Skin of body (tissue), 2 donors: ENCODE measurements around the gene GALNT11. TPM values are rescaled to one million over a fixed set of nuclear protein-coding genes. Genes with fewer than 3 reads are reported as not detected.
"Not testable (repeated sequence)": the region's sequence is repeated elsewhere in the genome, so short reads cannot be mapped to it uniquely, and the experiment has no call there.

ENCODE experiments used
- DNase-seq: peaks from one replicate; lab custom pipeline; 2025; lab: John Stamatoyannopoulos, UW
- total RNA-seq: library from RNA; depleted of rRNA; stranded (reverse); fragments of >200 nt; gene quantifications from one replicate; pipeline ENCODE4 v1.2.3, GENCODE V29; 2014

GALNT11 gene
- total RNA-seq, 1 donor from 2014 or later, result 43.7 TPM

DNA sequence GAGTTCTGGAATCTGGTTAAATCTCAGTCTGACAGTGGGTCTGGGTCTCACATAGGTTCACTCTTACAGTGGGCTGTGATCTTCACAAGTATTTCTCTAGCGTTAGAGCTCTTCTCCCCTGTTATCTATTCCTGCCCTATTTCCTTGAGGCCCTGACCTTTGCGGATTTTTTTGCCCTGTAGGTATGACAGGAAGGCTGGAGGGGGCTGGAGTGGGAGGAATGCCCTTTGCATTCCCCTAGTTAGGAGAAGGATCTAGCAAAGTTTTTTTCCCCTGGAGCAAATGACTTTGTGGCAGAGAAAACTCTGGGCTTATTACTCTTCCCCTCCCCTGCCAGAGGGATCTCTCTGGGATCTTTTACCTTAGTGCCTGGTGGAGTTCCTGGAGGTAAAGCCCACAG lies 49.2 kb downstream of the GALNT11 start:
- DNase-seq, result no peak

DNA sequence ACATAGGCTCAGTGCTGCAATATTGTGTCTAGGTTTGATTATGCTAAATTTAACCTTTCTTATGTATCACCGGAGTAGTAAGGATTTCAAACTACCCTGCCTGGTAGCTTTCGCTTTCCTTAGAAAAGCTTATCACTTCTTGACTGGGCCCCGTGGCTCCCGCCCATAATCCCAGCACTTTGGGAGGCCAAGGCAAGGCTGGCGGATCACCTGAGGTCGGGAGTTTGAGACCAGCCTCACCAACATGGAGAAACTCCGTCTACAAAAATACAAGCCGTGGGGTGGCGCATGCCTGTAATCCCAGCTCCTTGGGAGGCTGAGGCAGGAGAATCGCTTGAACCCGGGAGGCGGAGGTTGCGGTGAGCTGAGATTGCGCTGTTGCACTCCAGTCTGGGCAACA lies 49.9 kb downstream of the GALNT11 start:
- DNase-seq, result not testable (repeated sequence)

DNA sequence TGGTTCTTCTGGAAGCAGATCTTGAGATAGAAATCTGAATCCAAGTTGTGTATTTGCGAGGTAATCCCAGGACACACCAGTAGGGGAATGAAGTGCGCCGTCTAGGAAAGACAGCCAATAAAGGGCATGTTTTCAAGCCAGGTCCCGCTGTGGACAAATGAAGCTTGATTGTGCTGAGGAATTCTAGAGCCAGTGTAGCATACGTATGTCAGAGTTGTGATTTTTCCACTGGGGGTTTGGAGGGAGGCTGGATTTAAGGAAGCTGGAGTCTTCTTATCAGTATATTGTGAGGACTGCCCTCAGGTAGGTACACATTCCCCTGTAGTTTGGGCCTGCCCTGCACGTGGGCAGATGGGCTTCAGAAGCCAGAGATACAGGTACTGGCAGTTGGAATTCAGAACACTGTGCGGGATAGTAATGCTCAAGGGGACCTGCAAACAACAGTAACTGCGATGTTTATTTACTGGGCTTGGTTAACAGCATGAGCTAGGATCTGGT lies 50.9 kb downstream of the GALNT11 start:
- DNase-seq, result no peak

DNA sequence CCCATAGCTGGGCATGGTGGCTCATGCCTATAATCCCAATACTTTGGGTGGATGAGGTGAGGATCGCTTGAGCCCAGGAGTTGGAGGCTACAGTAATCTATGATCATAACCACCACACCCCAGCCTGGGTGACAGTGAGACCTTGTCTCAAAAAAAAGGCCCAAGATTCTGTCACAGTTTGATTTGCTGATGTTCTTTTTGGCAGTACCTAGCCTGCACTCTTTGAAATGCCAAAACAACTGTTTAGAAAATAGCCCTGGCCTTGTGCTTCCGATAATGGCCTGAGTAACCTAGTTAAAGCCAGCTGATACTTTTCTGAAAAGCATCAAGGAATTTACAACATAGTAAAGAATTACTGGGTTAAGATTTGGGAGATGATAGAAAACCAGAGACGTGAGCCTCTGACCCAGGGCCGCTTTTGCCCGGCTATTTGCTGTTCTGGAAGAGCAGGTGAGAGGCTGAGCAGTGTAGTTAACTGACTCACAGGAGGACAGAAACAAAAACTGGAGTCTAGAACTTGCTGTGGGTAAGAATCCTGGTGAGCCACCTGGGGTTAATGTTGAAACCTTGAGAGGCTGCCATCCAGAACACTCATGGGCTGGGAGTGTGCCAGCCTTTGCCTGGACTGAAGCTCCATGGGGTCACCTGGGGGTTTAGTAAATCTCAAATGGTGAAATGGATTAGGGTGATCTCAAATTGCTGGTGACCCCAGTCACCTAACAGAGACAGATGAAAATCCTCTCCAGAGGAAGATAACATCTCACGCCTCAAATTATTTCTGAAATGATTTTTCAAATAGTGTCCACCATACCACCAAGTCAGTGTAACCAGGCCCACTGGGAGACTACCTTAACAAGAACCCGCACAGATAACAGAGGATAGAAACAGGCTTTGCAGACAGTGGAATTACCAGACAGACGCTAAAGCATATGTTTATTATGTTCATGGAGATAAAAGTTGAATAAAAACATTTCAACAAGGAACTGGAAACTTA lies 51.8 kb downstream of the GALNT11 start:
- no peak for DNase-seq

DNA sequence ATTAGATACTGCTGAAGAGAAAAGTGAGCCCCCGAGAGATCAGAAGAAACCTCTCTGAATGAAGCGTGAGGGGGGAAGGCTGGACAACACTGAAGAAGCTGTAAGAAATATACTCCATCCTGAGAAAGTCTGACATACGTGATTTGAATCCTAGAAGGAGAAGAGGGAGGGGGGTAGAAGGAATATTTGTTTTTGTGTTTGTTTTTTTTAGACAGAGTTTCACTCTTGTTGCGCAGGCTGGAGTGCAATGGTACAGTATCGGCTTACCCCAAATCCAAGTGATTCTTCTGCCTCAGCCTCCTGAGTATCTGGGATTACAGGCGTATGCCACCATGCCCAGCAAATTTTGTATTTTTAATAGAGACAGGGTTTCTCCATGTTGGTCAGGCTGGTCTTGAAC lies 52.6 kb downstream of the GALNT11 start:
- DNase-seq, result no peak

DNA sequence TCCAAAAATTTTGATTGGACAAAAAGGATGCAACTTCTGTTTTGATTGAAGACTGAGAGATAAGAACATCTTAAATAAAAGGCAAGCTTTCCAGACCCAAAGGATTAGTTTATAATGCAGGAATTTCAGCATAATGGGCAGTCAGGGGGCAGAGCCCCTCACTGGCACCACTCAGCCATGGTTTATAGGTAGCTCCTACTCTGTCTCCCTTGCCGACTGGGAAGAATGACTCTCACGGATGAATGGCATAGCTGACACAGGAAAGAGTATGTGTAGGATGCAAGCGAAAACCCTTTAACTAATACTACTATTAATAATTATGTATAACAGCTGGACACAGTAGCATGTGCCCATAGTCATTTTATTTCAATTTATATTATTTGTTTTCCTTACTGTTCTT lies 53.3 kb downstream of the GALNT11 start:
- no peak for DNase-seq

DNA sequence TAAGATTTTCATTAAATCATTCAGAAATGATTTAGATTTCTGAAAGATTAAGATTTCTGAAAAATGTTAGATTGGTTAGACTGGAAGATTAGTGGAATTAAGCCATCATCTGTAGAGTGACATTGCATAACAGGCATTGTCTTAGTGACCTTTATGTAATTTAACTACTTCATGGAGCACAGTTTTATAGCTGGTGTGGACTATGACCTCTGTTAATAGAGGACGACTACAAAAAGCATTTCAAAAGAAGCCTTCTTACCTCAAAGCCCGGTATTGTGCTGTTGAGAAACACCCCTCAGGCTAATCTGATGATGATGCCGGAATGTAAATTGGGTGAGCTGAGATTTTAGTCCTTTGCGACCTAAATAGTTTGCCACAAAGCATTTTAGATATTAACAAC lies 55.6 kb downstream of the GALNT11 start:
- no peak for DNase-seq

DNA sequence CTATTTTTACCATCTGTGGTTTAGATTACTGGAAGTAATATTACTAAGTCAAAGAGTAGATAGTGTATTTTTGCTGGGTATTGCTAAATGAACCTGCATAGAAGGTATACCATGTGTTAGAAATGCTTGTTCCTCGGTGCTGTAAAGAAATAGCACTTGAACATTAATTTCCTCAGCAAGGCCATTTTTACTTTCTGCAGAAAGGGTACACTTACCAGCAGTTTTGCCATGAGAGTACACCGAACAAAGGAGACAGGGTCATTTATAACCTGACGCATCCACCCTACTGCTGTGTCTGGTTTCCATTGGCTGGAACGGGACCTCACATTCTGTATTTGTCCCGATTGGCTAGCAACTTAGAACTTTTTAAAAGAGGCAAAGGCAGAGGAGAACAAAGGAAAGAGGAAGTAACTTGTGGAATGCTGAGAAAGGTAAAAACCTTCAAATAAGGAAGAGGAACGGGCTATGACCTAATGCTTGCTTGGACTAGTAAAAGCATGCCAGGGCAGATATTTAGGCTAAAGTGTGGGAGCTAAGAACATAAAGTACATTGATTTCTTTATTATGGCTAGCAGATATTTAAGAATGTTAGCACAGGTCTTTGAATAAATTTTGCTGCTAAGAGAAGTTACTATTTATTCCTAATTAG lies 56.7 kb downstream of the GALNT11 start:
- not testable (repeated sequence) for DNase-seq

DNA sequence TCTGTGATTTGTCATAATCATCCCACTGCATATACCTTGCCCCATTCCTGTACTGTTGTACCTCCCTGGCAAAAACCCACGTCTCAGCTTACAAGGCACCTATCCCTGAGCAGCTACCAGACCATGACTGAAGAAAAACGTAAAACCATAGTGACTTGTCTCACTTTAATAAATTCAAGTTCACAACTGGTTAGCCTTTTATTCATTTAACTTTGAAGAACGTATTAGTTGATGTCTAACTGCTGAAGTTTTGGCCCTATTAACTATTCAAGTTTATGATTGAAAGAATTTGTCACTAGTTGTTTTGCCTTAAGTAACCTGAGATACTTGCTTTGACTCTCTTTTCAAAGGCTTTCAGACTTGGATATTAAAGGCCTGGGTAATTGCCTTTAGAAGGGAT lies 59.7 kb downstream of the GALNT11 start:
- no peak for DNase-seq

DNA sequence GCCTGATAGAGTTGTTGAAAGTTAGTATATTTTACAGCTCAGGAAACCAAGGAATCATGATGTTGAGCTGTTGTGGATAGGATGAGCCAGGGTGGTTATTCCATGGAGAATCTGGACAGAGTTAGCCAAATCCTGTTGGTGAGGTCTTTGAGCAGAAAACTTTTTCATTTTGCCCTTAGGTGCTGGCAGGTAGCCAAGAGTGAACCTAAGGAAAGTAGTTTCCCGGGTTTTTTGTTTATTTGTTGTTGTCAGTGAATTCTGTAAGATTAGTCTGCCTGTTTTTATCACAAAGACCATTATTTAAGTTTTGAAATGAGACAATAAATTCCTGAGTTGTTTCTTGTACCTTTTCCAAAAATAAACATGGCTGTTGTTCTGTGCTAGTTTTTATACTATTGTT lies 61.0 kb downstream of the GALNT11 start:
- DNase-seq, result no peak

DNA sequence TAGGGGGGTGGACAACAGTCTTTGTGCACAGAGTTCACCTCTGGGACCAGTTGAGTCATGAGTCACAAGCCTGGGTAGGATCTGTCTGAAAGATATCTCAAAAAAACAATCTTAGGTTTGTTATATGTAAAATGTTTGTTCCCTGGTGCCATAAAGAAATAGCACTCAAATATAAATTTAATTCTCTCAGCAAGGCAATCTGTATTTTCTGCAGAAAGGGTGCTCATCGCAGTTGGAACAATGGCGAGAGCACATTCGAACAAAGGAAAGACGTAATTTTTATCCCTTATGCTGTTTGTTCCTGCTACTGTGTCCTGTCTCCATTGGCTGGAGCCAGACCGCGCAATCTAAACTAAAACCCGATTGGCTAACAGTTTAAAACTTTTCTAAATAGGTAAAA lies 63.7 kb downstream of the GALNT11 start:
- no peak for DNase-seq

DNA sequence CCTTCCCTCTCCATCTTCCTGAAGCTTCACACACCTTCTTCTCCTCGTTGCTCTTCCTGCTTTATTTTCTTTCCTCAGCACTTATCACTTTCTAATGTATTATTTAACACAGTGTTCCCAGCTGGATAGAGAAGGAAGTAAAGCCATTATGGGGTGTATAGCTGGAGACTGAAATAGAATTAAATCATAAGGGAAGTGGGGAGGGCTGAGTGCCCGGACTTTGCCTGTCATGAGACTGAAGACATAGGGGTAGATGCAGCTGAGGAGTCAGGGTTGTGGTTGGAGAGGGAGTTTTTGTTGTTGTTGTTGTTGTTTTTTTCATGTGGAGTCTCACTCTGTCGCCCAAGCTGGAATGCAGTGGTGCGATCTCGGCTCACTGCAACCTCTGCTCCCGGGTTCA lies 65.3 kb downstream of the GALNT11 start:
- no peak for DNase-seq

DNA sequence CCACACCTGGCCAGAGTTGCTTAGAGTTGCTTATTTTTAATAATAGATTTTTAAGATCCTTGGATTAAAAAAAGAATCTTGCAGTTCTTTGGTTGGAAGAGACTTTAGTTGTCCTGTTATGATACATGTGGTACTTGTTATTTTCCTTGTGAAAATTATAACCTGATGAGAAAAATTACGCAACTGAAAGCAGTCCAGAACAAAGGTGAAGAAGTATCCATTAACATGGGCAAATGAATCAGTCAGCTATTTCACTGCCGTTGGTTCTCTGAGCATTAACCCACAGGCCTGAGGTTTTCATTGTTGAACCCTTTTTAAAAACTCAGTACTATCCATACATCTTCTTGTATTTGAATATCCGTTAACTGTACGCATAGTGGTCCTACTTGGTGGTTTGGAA lies 68.2 kb downstream of the GALNT11 start:
- DNase-seq, result no peak

DNA sequence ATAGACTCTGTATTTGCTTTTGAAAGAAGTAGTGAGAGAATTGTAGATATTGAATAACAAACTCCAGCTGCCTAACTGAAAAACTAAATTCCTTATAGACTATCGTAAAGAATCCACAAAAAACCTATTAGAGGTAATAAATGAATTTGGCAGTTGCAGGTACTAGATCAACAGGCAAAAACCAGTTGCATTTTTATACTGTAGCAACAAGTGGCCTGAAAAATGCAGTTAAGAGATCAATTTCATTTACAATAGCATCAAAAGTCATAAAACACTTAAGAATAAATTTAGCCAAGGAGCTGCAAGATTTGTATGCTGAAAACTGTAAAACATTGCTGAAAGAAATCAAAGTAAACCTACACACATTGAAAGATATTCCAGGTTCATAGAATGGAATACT lies 70.3 kb downstream of the GALNT11 start:
- DNase-seq, result no peak

DNA sequence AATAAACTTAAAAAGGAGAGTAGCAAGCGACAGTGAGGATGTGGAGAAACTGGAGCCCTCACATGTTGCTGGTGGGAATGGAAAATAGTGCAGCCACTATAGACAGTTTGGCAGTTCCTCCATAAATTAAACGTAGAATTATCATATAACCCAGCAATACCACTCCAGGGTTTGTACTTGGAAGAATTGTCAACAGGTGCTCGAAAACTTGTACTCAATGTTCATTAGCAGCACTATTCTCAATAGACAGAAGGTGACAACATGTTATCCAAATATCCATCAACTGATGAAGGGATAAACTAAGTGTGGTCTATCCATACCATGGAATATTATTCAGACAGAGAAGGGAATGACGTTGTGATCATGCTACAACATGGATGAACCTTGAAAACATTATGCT lies 71.9 kb downstream of the GALNT11 start:
- no peak for DNase-seq

DNA sequence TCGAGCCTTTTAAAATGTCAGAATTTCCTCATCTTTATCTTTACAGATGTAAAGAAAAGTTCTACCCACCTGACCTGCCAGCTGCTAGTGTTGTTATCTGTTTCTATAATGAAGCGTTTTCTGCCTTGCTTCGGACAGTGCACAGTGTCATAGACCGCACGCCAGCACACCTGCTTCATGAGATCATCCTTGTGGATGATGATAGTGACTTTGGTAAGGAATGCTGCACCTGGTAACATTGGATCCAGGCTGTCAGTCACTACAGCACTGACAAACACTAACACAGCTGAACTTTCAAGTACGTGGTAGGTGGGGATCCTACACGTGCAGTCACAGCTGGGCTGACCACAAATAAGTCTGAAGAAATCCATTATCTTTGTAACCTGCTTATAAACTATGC lies 77.6 kb downstream of the GALNT11 start:
- DNase-seq, result no peak

DNA sequence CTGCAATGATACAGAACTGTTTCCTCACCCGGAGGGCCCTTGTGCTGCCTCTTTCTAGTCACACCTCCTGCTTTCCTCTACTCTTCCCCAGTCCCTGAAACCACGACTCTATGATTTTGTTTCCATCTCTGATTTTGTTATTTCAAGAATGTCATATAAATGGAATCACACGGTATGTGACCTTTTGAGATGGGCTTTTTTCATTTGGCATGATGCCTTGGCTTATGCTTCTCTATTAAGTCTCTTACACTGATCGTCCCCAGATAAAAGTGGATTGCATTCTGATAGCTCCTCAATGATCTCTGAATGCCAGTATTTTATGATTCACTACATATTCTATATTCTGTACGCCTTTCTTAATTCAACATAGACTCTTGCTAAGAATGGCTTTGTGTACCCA lies 78.2 kb downstream of the GALNT11 start:
- no peak for DNase-seq

DNA sequence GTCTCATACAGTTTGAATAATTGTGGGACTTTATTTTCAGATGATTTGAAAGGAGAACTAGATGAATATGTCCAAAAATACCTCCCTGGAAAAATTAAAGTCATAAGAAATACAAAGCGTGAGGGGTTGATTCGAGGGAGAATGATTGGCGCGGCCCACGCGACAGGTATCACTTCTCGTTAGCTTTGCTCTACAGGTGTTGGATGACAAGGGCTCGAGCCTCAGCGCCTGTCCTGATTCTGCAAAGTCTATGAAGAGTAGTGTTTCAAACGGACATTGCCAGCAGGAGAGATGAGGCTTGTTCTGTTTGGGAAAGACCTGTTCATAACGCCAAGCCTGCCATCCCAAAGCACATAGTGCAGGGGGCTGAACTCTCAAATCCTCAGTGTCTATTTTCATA lies 79.7 kb downstream of the GALNT11 start:
- DNase-seq, result no peak

DNA sequence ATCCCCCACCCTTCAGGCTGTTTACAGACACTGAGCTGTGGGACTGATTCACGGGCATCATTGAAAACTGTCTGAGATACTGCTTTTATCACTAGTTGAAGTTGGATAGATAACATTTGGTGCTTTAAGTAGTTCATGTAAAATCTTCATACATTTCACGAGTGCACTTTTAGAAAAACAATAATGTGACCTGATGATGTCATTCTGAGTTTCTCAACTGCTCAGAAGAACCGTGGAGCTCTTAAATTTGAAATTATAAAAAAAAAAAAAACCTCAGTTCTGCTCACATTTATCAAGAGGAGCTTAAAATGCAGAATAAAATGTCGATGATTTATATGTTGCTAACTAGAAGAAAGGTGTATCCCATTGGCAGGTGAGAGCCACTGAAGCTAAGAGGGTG lies 81.5 kb downstream of the GALNT11 start:
- no peak for DNase-seq

DNA sequence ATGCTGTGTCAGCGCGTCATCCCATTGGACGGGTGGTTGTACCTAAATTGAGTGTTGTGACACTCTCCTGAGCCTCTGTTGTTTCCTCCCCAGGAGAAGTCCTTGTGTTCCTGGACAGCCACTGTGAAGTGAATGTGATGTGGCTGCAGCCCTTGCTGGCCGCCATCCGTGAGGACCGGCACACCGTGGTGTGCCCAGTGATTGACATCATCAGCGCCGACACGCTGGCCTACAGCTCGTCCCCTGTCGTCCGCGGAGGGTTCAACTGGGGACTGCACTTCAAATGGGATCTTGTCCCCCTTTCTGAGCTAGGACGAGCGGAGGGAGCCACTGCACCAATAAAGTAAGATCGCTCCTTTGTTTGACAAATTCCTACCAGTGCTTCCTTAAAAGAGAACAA lies 82.5 kb downstream of the GALNT11 start:
- no peak for DNase-seq

DNA sequence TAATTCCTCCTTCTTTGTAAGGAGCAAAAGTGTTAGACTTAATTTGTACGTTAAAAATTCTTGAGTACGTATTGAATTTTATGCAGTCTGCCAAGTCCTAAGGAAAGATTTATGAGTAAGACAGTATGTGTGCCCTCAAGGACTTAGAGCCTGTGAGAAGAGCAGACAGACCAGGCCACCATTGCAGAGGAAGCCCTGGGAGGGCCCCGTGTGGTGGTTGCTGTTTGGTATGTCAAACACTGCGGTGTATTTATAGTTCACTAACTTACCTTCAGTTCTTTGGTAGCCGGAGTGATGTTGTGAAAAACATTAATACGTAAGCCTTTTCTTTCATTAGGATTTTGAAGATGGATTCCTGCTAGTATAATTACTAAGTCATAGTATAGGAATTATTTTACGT lies 82.9 kb downstream of the GALNT11 start:
- DNase-seq, result no peak

DNA sequence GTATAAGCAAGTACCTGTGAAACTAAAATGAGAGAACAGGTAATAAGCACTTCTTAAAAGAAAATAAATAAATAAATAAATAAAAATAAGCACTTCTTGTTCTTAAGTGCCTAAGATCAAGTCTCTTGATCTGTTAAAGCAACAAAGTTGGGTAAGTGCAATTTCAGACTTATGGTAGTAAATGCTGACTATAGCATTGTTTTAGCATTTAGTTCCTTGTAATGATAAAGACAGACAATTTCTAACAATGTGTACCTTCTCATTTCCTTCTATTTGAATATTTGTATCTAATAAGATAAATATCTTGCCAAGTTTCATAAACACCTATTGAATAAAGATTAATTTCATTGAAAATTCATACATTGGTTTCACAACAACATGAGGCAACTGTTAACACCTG lies 87.4 kb downstream of the GALNT11 start:
- DNase-seq, result no peak
